Measurements from ENCODE around the gene HTR4. TPM values are rescaled to one million over a fixed set of nuclear protein-coding genes. Genes with fewer than 3 reads are reported as not detected.

The HTR4 gene
- total and polyA plus RNA-seq, 2 donors (not counting 3 experiments of a cell fraction or from before 2014, with no cell fraction given) = not detected

GRCh38 chr5:148626081-148626613, 28.2 kb downstream of the HTR4 start:
- no peak overlapping the region for H3K4me3 ChIP-seq (replicated peaks in 1 of 3; ENCODE audit: insufficient read depth in 1 of 3, low read depth in 1 of 3, low read length in 3 of 3)
- H3K27me3 ChIP-seq (ENCODE audit: control insufficient read depth in 2 of 2, insufficient read depth in 2 of 2, low read length in 2 of 2) = no peaks in the 10 kb centered on the region
- no peaks in the 10 kb centered on the region for H4K20me1 ChIP-seq (replicated peaks; ENCODE audit: control insufficient read depth, extremely low read depth, insufficient read depth, low read length)
- no peaks in the 10 kb centered on the region for H3K36me3 ChIP-seq (ENCODE audit: control insufficient read depth in 2 of 2, extremely low read depth in 1 of 2, insufficient read depth in 2 of 2, low read length in 2 of 2)
- no peak overlapping the region for H3K9ac ChIP-seq (replicated peaks; ENCODE audit: extremely low read depth, insufficient read depth, low read length)
- H3K4me1 ChIP-seq (ENCODE audit: control insufficient read depth, extremely low read depth, insufficient read depth, low read length) = peaks cover 22% of the 10 kb centered on the region
- BruUV-seq (replicated peaks) = no TSS peak
- H3K27ac ChIP-seq (ENCODE audit: insufficient read depth, low read depth, low read length) = no peak overlapping the region
- FAIRE-seq (no peak), DNase-seq (ENCODE audit: low read depth, low spot score) (no peak)
- TF ChIP-seq POLR2A (IDR thresholded peaks at IDR 0.05; ENCODE audit: low read depth, low read length) (no peak), EZH2 (IDR thresholded peaks at IDR 0.05; ENCODE audit: borderline replicate concordance, low read depth, low read length, severe bottlenecking) (no peak)
- intact Hi-C loops (cut with micrococcal nuclease) (no loop called here), dilution Hi-C loops (cut with MboI; ENCODE audit: extremely low pct_ligation_motif_present, low sequenced_read_pairs) (no loop called here)
- no peaks in the 10 kb centered on the region for H3K9me3 ChIP-seq (replicated peaks; ENCODE audit: control insufficient read depth, insufficient read depth, low read length)
- no peaks in the 10 kb centered on the region for H3K9me1 ChIP-seq (replicated peaks; ENCODE audit: control insufficient read depth, extremely low read depth, insufficient read depth, low read length)
- no peaks in the 10 kb centered on the region for H3K79me2 ChIP-seq (ENCODE audit: control insufficient read depth, insufficient read depth, low read length)
- POLR2A ChIA-PET = no interaction called here
- H2AFZ ChIP-seq (ENCODE audit: low read depth, low read length) = no peak overlapping the region
- H3K4me2 ChIP-seq (ENCODE audit: insufficient read depth, low read length) = no peak overlapping the region
- CTCF ChIA-PET = no interaction called here

- Histone ChIP-seq H3K4me2 (ENCODE audit: insufficient read depth, low read length) (no peak overlapping the region), H3K27me3 (ENCODE audit: control insufficient read depth in 2 of 2, insufficient read depth in 2 of 2, low read length in 2 of 2) (no peaks in the 10 kb centered on the region), H3K4me1 (ENCODE audit: control insufficient read depth, extremely low read depth, insufficient read depth, low read length) (peaks cover 26% of the 10 kb centered on the region), H3K36me3 (ENCODE audit: control insufficient read depth in 2 of 2, extremely low read depth in 1 of 2, insufficient read depth in 2 of 2, low read length in 2 of 2) (no peaks in the 10 kb centered on the region), H3K4me3 (replicated peaks in 1 of 3; ENCODE audit: insufficient read depth in 1 of 3, low read depth in 1 of 3, low read length in 3 of 3) (no peak overlapping the region), H2AFZ (ENCODE audit: low read depth, low read length) (no peak overlapping the region), H4K20me1 (replicated peaks; ENCODE audit: control insufficient read depth, extremely low read depth, insufficient read depth, low read length) (no peaks in the 10 kb centered on the region), H3K27ac (ENCODE audit: insufficient read depth, low read depth, low read length) (no peak overlapping the region), H3K9ac (replicated peaks; ENCODE audit: extremely low read depth, insufficient read depth, low read length) (no peak overlapping the region), H3K79me2 (ENCODE audit: control insufficient read depth, insufficient read depth, low read length) (no peaks in the 10 kb centered on the region), H3K9me3 (replicated peaks; ENCODE audit: control insufficient read depth, insufficient read depth, low read length) (no peaks in the 10 kb centered on the region), H3K9me1 (replicated peaks; ENCODE audit: control insufficient read depth, extremely low read depth, insufficient read depth, low read length) (no peaks in the 10 kb centered on the region)
- ChIA-PET POLR2A (no interaction called here), CTCF (interaction anchor here (0.9 kb wide), 1 partner anchor 23 kb away, joined by 3 read pairs; no protein-coding TSS in a partner anchor)
- BruUV-seq (replicated peaks) = no TSS peak
- intact Hi-C loops (cut with micrococcal nuclease) (no loop called here), dilution Hi-C loops (cut with MboI; ENCODE audit: extremely low pct_ligation_motif_present, low sequenced_read_pairs) (no loop called here)
- FAIRE-seq = no peak
- TF ChIP-seq GATA2 (IDR thresholded peaks at IDR 0.05; ENCODE audit: insufficient read depth, insufficient read length, low read depth, low read length) (no peak), JUN (IDR thresholded peaks at IDR 0.05; ENCODE audit: borderline replicate concordance, insufficient read depth, insufficient read length, low read depth) (no peak), FOS (IDR thresholded peaks at IDR 0.05; ENCODE audit: borderline replicate concordance, insufficient read depth, low read length) (no peak), POLR2A (IDR thresholded peaks at IDR 0.05; ENCODE audit: low read depth, low read length) (no peak)
- no peak for DNase-seq (ENCODE audit: low read depth, low spot score)
Observed at GRCh38 chr5:148625250-148625649, 29.1 kb downstream of the HTR4 start.
